ENCODE measurements around the gene LRRFIP1. TPM values are rescaled to one million over a fixed set of nuclear protein-coding genes. Genes with fewer than 3 reads are reported as not detected.

The LRRFIP1 gene
- total and polyA plus RNA-seq, 7 donors = 42.3 to 108 (median 91.9) TPM

- intact Hi-C loops (cut with DNase I) = no loop called here
Measured at GRCh38 chr2:237717366-237718276, 90.2 kb downstream of the LRRFIP1 start.

DNA sequence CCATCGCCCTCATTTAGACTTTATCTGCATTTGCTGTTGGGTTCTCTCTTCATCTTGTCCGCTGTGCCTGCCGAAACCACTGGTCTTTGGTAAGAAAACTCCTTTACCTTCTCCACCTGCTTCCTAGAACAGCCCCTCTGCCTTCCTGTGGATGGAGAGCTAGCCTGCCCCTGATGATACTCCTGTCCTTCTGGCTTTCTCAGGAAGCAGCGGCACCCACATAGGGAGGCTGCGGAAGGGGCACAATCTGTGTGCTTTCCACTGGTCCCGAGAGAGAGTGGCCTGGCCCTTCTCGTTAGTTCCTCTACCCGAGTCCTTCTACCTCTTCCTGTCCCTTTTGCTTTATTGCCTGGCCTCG is 90.9 kb downstream of the LRRFIP1 start:
- TF ChIP-seq, protein P1, sequence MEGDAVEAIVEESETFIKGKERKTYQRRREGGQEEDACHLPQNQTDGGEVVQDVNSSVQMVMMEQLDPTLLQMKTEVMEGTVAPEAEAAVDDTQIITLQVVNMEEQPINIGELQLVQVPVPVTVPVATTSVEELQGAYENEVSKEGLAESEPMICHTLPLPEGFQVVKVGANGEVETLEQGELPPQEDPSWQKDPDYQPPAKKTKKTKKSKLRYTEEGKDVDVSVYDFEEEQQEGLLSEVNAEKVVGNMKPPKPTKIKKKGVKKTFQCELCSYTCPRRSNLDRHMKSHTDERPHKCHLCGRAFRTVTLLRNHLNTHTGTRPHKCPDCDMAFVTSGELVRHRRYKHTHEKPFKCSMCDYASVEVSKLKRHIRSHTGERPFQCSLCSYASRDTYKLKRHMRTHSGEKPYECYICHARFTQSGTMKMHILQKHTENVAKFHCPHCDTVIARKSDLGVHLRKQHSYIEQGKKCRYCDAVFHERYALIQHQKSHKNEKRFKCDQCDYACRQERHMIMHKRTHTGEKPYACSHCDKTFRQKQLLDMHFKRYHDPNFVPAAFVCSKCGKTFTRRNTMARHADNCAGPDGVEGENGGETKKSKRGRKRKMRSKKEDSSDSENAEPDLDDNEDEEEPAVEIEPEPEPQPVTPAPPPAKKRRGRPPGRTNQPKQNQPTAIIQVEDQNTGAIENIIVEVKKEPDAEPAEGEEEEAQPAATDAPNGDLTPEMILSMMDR (IDR thresholded peaks at IDR 0.05) = no peak
- H3K27me3 ChIP-seq (ENCODE audit: insufficient read depth in 3 of 3, low read length in 2 of 3) = no peaks in the 10 kb centered on the region
- peaks cover 78% of the 10 kb centered on the region for H3K4me1 ChIP-seq
- peak overlapping the region; percentile 86 for H3K27ac ChIP-seq
- peaks cover 0 to 12% of the 10 kb centered on the region in 2 donors for H3K36me3 ChIP-seq (ENCODE audit: insufficient read depth in 1 of 2, low read depth in 1 of 2)
- no peak for DNase-seq
- no peak for ATAC-seq
- H3K4me3 ChIP-seq = no peak overlapping the region
- 71 to 85% (median 80%) methylated on average over 9 of the region's 9 CpGs for WGBS, 3 donors
- no peaks in the 10 kb centered on the region for H3K9me3 ChIP-seq
- intact Hi-C loops (cut with DNase I) = no loop called here

More at GRCh38 chr2:237717366-237718276, 90.2 kb downstream of the LRRFIP1 start:
- no peaks in the 10 kb centered on the region for H3K27me3 ChIP-seq (ENCODE audit: insufficient read depth in 3 of 3, low read length in 2 of 3)
- 73 to 81% (median 76%) methylated on average over 24 of the region's 24 CpGs for WGBS, 3 donors
- ATAC-seq = peak in 3 of 4 donors; percentile 9 to 31 (median 16)
- peak overlapping the region; percentile 86 for H3K27ac ChIP-seq
- H3K9me3 ChIP-seq = no peaks in the 10 kb centered on the region
- peaks cover 83% of the 10 kb centered on the region for H3K4me1 ChIP-seq
- H3K4me3 ChIP-seq = no peak overlapping the region
- TF ChIP-seq, protein P1 (IDR thresholded peaks at IDR 0.05) = no peak
- no peak for DNase-seq
- H3K36me3 ChIP-seq (ENCODE audit: insufficient read depth in 1 of 2, low read depth in 1 of 2) = peaks cover 0 to 12% of the 10 kb centered on the region in 2 donors

DNA sequence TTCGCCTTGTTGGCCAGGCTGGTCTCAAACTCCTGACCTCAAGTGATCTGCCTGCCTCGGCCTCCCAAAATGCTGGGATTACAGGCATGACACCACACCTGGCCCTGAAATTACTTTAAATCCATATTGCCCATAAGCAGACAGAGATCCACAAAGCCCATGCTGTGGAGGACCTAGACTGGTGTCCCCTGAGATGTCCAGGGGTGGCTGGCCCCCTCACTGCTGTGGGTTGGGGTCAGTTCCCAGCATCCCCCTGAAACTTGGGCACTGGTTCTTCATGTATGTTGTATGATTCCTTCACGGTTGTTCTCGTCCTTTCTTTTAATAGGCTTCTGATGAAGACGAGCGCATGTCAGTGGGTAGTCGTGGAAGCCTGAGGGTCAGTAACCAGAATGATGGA is 93.1 kb downstream of the LRRFIP1 start:
- Histone ChIP-seq H3K9me3 (no peaks in the 10 kb centered on the region), H3K27ac (peak overlapping the region; percentile 86), H3K27me3 (ENCODE audit: insufficient read depth in 3 of 3, low read length in 2 of 3) (no peaks in the 10 kb centered on the region), H3K4me3 (no peak overlapping the region), H3K4me1 (peaks cover 79% of the 10 kb centered on the region), H3K36me3 (ENCODE audit: insufficient read depth in 1 of 2, low read depth in 1 of 2) (peaks cover 0 to 12% of the 10 kb centered on the region in 2 donors)
- ATAC-seq (peak in 1 of 4 donors; percentile 4), DNase-seq (no peak)
- TF ChIP-seq, protein P1 (IDR thresholded peaks at IDR 0.05) = no peak
- intact Hi-C loops (cut with DNase I) = no loop called here
- WGBS, 3 donors = 86 to 97% (median 86%) methylated on average over 7 of the region's 7 CpGs

DNA sequence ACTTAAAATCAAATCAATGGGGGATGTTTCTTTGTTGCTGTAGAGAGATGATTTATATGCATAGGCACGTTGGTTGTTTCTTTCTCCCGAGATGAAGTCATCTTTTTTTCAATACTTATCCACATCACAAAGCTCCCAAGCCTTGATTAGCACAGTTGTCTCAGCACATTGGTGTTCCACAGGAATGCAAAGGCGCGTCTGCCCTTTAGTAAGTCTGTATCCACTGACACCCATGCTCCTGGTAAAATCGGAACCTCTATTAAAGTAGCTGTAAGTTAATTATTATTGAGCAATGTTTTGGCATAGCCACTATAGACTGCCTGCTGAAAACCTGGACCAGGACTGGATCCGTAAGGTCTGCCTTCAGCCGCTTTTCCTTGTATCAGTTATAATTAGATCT is 93.6 kb downstream of the LRRFIP1 start:
- Histone ChIP-seq H3K36me3 (ENCODE audit: insufficient read depth in 1 of 2, low read depth in 1 of 2) (peaks cover 0 to 12% of the 10 kb centered on the region in 2 donors), H3K27ac (peak overlapping the region; percentile 86)

More for the DNA sequence above, 93.6 kb downstream of the LRRFIP1 start:
- H3K9me3 ChIP-seq = no peaks in the 10 kb centered on the region
- no peak overlapping the region for H3K4me3 ChIP-seq
- ATAC-seq (peak; percentile 56 to 91 (median 84)), DNase-seq (no peak)
- peaks cover 79% of the 10 kb centered on the region for H3K4me1 ChIP-seq
- TF ChIP-seq, protein P1 (IDR thresholded peaks at IDR 0.05) = no peak
- WGBS, 3 donors = 31 to 54% (median 37%) methylated on average over 7 of the region's 7 CpGs
- intact Hi-C loops (cut with DNase I) = no loop called here
- no peaks in the 10 kb centered on the region for H3K27me3 ChIP-seq (ENCODE audit: insufficient read depth in 3 of 3, low read length in 2 of 3)

Data from psoas muscle (tissue), 8 donors.